Measurements from ENCODE around the gene LRMDA. TPM values are rescaled to one million over a fixed set of nuclear protein-coding genes. Genes with fewer than 3 reads are reported as not detected.

Gene LRMDA
- total and polyA plus RNA-seq, 2 of the 13 experiments (the other 11 are each of a cell fraction or from before 2014, with no cell fraction given) = 13.4 to 22.0 TPM

DNA sequence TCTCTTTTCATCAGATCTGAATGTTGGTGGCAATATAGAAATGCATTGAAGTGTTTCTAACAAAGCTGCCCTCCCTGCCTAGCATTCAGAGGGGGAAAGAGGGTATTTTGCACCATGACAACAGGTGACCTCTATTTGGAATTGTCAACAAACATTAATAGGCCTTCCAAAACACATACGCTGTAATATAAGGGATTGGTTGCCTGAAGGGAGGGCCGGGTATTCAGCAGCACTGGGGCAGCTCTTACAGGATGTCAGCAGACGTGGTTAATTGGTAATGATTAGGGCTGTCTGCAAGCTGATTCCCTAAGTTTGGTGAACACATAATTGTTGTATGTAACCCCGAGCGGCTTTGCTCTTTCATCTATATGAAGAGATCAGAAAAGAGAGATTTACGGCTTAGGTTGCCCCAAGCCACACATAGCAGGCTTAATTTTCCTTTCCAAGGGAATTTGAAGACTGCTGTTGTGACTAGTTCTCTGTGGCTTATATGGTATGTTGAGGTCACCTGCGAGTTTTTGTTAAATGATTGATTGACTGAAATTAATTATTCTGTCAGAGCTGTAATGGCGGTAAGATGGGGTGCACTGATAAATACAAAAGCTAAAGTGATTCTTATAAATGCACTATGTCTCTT is 759.3 kb downstream of the LRMDA start:
- TF ChIP-seq SAFB2 (CRISPR knock-in tag; IDR thresholded peaks at IDR 0.05; ENCODE audit: borderline replicate concordance, low read depth) = no peak
- TF ChIP-seq, protein P1, sequence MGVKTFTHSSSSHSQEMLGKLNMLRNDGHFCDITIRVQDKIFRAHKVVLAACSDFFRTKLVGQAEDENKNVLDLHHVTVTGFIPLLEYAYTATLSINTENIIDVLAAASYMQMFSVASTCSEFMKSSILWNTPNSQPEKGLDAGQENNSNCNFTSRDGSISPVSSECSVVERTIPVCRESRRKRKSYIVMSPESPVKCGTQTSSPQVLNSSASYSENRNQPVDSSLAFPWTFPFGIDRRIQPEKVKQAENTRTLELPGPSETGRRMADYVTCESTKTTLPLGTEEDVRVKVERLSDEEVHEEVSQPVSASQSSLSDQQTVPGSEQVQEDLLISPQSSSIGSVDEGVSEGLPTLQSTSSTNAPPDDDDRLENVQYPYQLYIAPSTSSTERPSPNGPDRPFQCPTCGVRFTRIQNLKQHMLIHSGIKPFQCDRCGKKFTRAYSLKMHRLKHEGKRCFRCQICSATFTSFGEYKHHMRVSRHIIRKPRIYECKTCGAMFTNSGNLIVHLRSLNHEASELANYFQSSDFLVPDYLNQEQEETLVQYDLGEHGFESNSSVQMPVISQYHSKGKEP (CRISPR knock-in tag; IDR thresholded peaks at IDR 0.05) = no peak
- no peak for TF ChIP-seq STAT5B (CRISPR knock-in tag; IDR thresholded peaks at IDR 0.05)
- no peak for TF ChIP-seq ZNF629 (CRISPR knock-in tag; conservative IDR thresholded peaks at IDR 0.05)
- TF ChIP-seq PHF20 (CRISPR knock-in tag; IDR thresholded peaks at IDR 0.05) = no peak
- no peak for TF ChIP-seq SMC3 (IDR thresholded peaks at IDR 0.05; ENCODE audit: low read length)
- TF ChIP-seq, protein P2, sequence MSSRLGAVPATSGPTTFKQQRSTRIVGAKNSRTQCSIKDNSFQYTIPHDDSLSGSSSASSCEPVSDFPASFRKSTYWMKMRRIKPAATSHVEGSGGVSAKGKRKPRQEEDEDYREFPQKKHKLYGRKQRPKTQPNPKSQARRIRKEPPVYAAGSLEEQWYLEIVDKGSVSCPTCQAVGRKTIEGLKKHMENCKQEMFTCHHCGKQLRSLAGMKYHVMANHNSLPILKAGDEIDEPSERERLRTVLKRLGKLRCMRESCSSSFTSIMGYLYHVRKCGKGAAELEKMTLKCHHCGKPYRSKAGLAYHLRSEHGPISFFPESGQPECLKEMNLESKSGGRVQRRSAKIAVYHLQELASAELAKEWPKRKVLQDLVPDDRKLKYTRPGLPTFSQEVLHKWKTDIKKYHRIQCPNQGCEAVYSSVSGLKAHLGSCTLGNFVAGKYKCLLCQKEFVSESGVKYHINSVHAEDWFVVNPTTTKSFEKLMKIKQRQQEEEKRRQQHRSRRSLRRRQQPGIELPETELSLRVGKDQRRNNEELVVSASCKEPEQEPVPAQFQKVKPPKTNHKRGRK (CRISPR knock-in tag; IDR thresholded peaks at IDR 0.05) = no peak
- TF ChIP-seq ZBTB3 (CRISPR knock-in tag; IDR thresholded peaks at IDR 0.05; ENCODE audit: borderline replicate concordance, low read depth) = no peak
- DNase-seq (ENCODE audit: low spot score) (no peak), FAIRE-seq (no peak), ATAC-seq (no peak)
- H3K79me2 ChIP-seq (ENCODE audit: insufficient read depth, low read length) = no peaks in the 10 kb centered on the region
- no peaks in the 10 kb centered on the region for H3K36me3 ChIP-seq (replicated peaks in 1 of 2; ENCODE audit: control insufficient read depth in 1 of 2, insufficient read depth in 2 of 2, low read length in 2 of 2)
- ChIA-PET POLR2A (no interaction called here), CTCF (ENCODE audit: low intra/inter-chr PET ratio, low total read pairs) (no interaction called here)
- H3K27ac ChIP-seq (ENCODE audit: extremely low read length, insufficient read depth, low read length) = no peak overlapping the region
- H3K9ac ChIP-seq (ENCODE audit: insufficient read depth, low read depth, low read length) = no peak overlapping the region
- in situ Hi-C loops (cut with HindIII; ENCODE audit: extremely low pct_ligation_motif_present, low pct_unique_long_range_greater_than_20kb) (no loop called here), intact Hi-C loops (cut with micrococcal nuclease; ENCODE audit: unreplicated experiment) (no loop called here)
- peaks cover 2% of the 10 kb centered on the region; the same call in 1 of the 2 replicates for H3K4me1 ChIP-seq (ENCODE audit: insufficient read depth, low read length)
- no peaks in the 10 kb centered on the region for H4K20me1 ChIP-seq (ENCODE audit: insufficient read depth, low read length)
- BruUV-seq (replicated peaks) = no TSS peak
- no peak overlapping the region for H3K4me3 ChIP-seq (replicated peaks in 1 of 3; ENCODE audit: insufficient read depth in 1 of 3, low read depth in 2 of 3, low read length in 3 of 3)
- 94% methylated on average over 8 of the region's 8 CpGs for WGBS (ENCODE audit: low lambda C conversion rate)
- H3K4me2 ChIP-seq (ENCODE audit: low read depth, low read length) = no peak overlapping the region
- H3K27me3 ChIP-seq (ENCODE audit: control insufficient read depth in 1 of 2, insufficient read depth in 2 of 2, low read length in 2 of 2) = no peaks in the 10 kb centered on the region
- no peaks in the 10 kb centered on the region for H3K9me3 ChIP-seq (ENCODE audit: low read length)
- H2AFZ ChIP-seq (ENCODE audit: low read length) = no peak overlapping the region

All from HepG2 (cell line).